ENCODE results near the gene PLPP1.

DNA sequence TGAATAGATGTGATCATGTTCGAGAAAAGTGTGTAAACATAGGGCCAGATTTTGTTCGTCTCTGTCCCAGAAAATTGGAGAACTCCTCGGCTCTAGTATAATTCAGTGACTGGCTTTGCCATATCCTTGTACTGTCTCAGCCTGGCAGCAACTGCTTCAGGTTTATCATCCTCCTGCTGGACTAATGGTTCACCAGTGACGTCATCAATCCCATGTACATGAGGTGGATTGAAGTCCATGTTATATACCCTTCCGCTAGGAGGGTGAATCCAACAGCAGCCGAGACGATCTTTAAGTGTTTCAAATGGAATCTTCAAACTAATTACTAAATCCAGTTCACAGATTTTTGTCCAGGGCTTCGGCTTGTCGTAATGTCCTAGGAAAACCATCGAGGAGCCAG, 17.1 kb upstream of the PLPP1 start:
- TF ChIP-seq, protein P1, sequence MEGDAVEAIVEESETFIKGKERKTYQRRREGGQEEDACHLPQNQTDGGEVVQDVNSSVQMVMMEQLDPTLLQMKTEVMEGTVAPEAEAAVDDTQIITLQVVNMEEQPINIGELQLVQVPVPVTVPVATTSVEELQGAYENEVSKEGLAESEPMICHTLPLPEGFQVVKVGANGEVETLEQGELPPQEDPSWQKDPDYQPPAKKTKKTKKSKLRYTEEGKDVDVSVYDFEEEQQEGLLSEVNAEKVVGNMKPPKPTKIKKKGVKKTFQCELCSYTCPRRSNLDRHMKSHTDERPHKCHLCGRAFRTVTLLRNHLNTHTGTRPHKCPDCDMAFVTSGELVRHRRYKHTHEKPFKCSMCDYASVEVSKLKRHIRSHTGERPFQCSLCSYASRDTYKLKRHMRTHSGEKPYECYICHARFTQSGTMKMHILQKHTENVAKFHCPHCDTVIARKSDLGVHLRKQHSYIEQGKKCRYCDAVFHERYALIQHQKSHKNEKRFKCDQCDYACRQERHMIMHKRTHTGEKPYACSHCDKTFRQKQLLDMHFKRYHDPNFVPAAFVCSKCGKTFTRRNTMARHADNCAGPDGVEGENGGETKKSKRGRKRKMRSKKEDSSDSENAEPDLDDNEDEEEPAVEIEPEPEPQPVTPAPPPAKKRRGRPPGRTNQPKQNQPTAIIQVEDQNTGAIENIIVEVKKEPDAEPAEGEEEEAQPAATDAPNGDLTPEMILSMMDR (conservative IDR thresholded peaks at IDR 0.05 in 1 of 2, IDR thresholded peaks at IDR 0.05 in 1 of 2; ENCODE audit: extremely low read depth in 1 of 2, insufficient read depth in 1 of 2, low read depth in 1 of 2, low read length in 2 of 2): no peak
- TF ChIP-seq EZH2 (IDR thresholded peaks at IDR 0.05; ENCODE audit: borderline replicate concordance, low read length): no peak

All from mammary epithelial cell (primary cell).